HCT116 (cell line): ENCODE measurements around the gene MND1. TPM values are rescaled to one million over a fixed set of nuclear protein-coding genes. Genes with fewer than 3 reads are reported as not detected.

Source experiments
- ATAC-seq: fragments of 200-7000 bp; cut with Tn5 transposase; 2 replicates; pipeline ENCODE4 v1.9.1; 2020; ENCODE audit warnings: mild to moderate bottlenecking, moderate library complexity
- BruUV-seq: library from RNA; stranded (reverse); fragments of 400-500 nt; replicated peaks from 2 replicates; lab custom pipeline; 2021; lab: Mats Ljungman, UMichigan
- CTCF ChIA-PET: fragments of 300-600 bp; sonication (Branson Sonifier 250); formaldehyde crosslinking; loops from one replicate; lab custom pipeline; 2021; ENCODE audit warnings: antibody characterized with exemption; lab: Charles Lee
- POLR2A ChIA-PET: fragments of 300-600, 350-600 bp; sonication (Branson Sonifier 250); formaldehyde crosslinking; loops from one replicate; lab custom pipeline; 2021; ENCODE audit warnings: antibody characterized with exemption; lab: Charles Lee
- RAD21 ChIA-PET, 2 experiments: fragments of 300-600 bp; sonication (Branson Sonifier 250); formaldehyde crosslinking; loops; one replicate each; lab custom pipeline; 2023; ENCODE audit warnings: low total read pairs in 2 of 2; ENCODE audit not compliant: uncharacterized antibody in 2 of 2, unreplicated experiment in 2 of 2, low non-redundant PET in 1 of 2; lab: Charles Lee
- DNase-seq: peaks from one replicate; pipeline ENCODE4 v3.0.0-alpha.2; 2010; ENCODE audit warnings: low read depth, low spot score
- H2AFZ ChIP-seq: fragments of 200-600 bp; shearing (Covaris generic), sonication (generic); 2 replicates; pipeline ENCODE4 v1.6.1; 2017; ENCODE audit warnings: low read depth, mixed run types, mixed read lengths, antibody characterized with exemption, low read length; ENCODE audit not compliant: poor library complexity, severe bottlenecking
- H3K27ac ChIP-seq: 2 replicates; pipeline ENCODE4 v1.5.1; 2012; ENCODE audit warnings: low read depth, low read length
- H3K27me3 ChIP-seq: fragments of 200-600 bp; sonication (generic); 2 replicates; pipeline ENCODE4 v1.6.1; 2016; ENCODE audit warnings: mixed run types, low read length, mixed read lengths; ENCODE audit not compliant: insufficient read depth
- H3K36me3 ChIP-seq, 2 experiments: fragments of 200-500 bp in 1 of 2; fragments of 200-600 bp in 1 of 2; sonication (Bioruptor generic) in 1 of 2; sonication (generic) in 1 of 2; 2 replicates each; pipeline versions ENCODE4 v1.5.1 to v1.6.1; 2014 to 2016; ENCODE audit warnings: low read length in 2 of 2, inconsistent platforms in 1 of 2, mixed read lengths in 1 of 2, mixed run types in 1 of 2; ENCODE audit not compliant: insufficient read depth in 2 of 2, control insufficient read depth in 1 of 2
- H3K4me1 ChIP-seq, 2 experiments: fragments of 200-600 bp in 1 of 2; sonication (generic) in 1 of 2; 2 replicates each; pipeline versions ENCODE4 v1.5.1 to v1.6.1; 2012 to 2017; ENCODE audit warnings: low read length in 2 of 2, inconsistent platforms in 1 of 2, mild to moderate bottlenecking in 1 of 2, mixed read lengths in 1 of 2, mixed run types in 1 of 2, moderate library complexity in 1 of 2; ENCODE audit not compliant: insufficient read depth in 2 of 2, control insufficient read depth in 1 of 2
- H3K4me2 ChIP-seq: fragments of 200-600 bp; sonication (generic); 2 replicates; pipeline ENCODE4 v1.6.1; 2017; ENCODE audit warnings: mixed run types, low read length, mixed read lengths
- H3K4me3 ChIP-seq, 2 experiments: fragments of 200-600 bp in 1 of 2; sonication (generic) in 1 of 2; replicated peaks in 1 of 2; 2 replicates each; pipeline ENCODE4 v1.5.1; 2011 to 2016; ENCODE audit warnings: low read length in 2 of 2, control low read depth in 1 of 2, low read depth in 1 of 2, mild to moderate bottlenecking in 1 of 2, mixed read lengths in 1 of 2, mixed run types in 1 of 2
- H3K79me2 ChIP-seq: fragments of 200-600 bp; sonication (generic); 2 replicates; pipeline ENCODE4 v1.6.1; 2017; ENCODE audit warnings: mild to moderate bottlenecking, mixed run types, low read length, moderate library complexity, mixed read lengths; ENCODE audit not compliant: insufficient read depth
- H3K9ac ChIP-seq: fragments of 200-600 bp; sonication (generic); 2 replicates; pipeline ENCODE4 v1.6.1; 2016; ENCODE audit warnings: low read length, mixed read lengths
- H3K9me2 ChIP-seq: fragments of 200-600 bp; sonication (generic), shearing (Covaris generic); 2 replicates; pipeline ENCODE4 v1.6.1; 2017; ENCODE audit warnings: mixed run types, mild to moderate bottlenecking, moderate library complexity; ENCODE audit not compliant: insufficient read depth
- H3K9me3 ChIP-seq, 2 experiments: fragments of 200-500 bp in 1 of 2; fragments of 200-600 bp in 1 of 2; sonication (Bioruptor generic) in 1 of 2; sonication (generic) in 1 of 2; 2 replicates each; pipeline ENCODE4 v1.6.1; 2014 to 2017; ENCODE audit warnings: low read length in 2 of 2, mixed read lengths in 2 of 2, inconsistent platforms in 1 of 2, low read depth in 1 of 2, mild to moderate bottlenecking in 1 of 2, mixed run types in 1 of 2, moderate library complexity in 1 of 2; ENCODE audit not compliant: control insufficient read depth in 1 of 2, insufficient read depth in 1 of 2
- H4K20me1 ChIP-seq: fragments of 200-600 bp; sonication (generic), shearing (Covaris generic); 2 replicates; pipeline ENCODE4 v1.6.1; 2017; ENCODE audit warnings: mixed run types, mild to moderate bottlenecking, moderate library complexity; ENCODE audit not compliant: insufficient read depth
- CBX3 ChIP-seq: IDR thresholded peaks from 2 replicates; pipeline ENCODE4 v1.6.1; 2012; ENCODE audit warnings: low read depth
- CEBPB ChIP-seq: IDR thresholded peaks from 2 replicates; pipeline ENCODE4 v1.6.1; 2012; ENCODE audit warnings: low read depth
- EGR1 ChIP-seq: IDR thresholded peaks from 2 replicates; pipeline ENCODE4 v1.6.1; 2012; ENCODE audit warnings: low read depth
- ELF1 ChIP-seq: IDR thresholded peaks from 2 replicates; pipeline ENCODE4 v1.6.1; 2012; ENCODE audit warnings: low read depth, borderline replicate concordance
- EZH2 ChIP-seq: fragments of 200-600 bp; sonication (generic); IDR thresholded peaks from 2 replicates; pipeline ENCODE4 v1.6.1; 2017; ENCODE audit warnings: antibody characterized with exemption, mixed run types
- FOSL1 ChIP-seq: IDR thresholded peaks from 2 replicates; pipeline ENCODE4 v1.6.1; 2012; ENCODE audit warnings: low read depth
- JUND ChIP-seq: IDR thresholded peaks from 2 replicates; pipeline ENCODE4 v1.6.1; 2012
- POLR2A ChIP-seq: IDR thresholded peaks from 2 replicates; pipeline ENCODE4 v1.7.0; 2011; ENCODE audit warnings: borderline replicate concordance; ENCODE audit not compliant: insufficient read depth, insufficient read length; ENCODE audit errors: extremely low read depth
- POLR2AphosphoS5 ChIP-seq: IDR thresholded peaks from 2 replicates; pipeline ENCODE4 v1.6.1; 2011; ENCODE audit warnings: mild to moderate bottlenecking, low read depth, low read length, moderate library complexity
- RAD21 ChIP-seq: IDR thresholded peaks from 2 replicates; pipeline ENCODE4 v1.6.1; 2012; ENCODE audit warnings: low read depth, mild to moderate bottlenecking
- SIN3A ChIP-seq: IDR thresholded peaks from 2 replicates; pipeline ENCODE4 v1.6.1; 2012; ENCODE audit warnings: low read depth
- SP1 ChIP-seq: IDR thresholded peaks from 2 replicates; pipeline ENCODE4 v1.6.1; 2012; ENCODE audit warnings: low read depth
- TCF7L2 ChIP-seq: IDR thresholded peaks from 2 replicates; pipeline ENCODE4 v1.7.0; 2011; ENCODE audit warnings: borderline replicate concordance, inconsistent platforms; ENCODE audit not compliant: insufficient read depth, insufficient read length; ENCODE audit errors: extremely low read depth
- ZNF274 ChIP-seq: fragments of 200-500 bp; sonication (Bioruptor generic); IDR thresholded peaks from 2 replicates; pipeline ENCODE4 v1.6.1; 2014; ENCODE audit warnings: mild to moderate bottlenecking, low read depth, low read length, inconsistent platforms
- intact Hi-C: fragments of 100-400 bp; cut with micrococcal nuclease; formaldehyde crosslinking; loops from 2 replicates; pipeline ENCODE4 v1.10.0; 2022
- total RNA-seq: library from RNA; stranded (reverse); gene quantifications from one replicate; pipeline ENCODE4 v1.2.1, GENCODE V29; 2021; ENCODE audit not compliant: unreplicated experiment
- TF ChIP-seq, protein P1 (sequence below): IDR thresholded peaks from 2 replicates; pipeline ENCODE4 v1.6.1; 2011; ENCODE audit warnings: mild to moderate bottlenecking, low read length, moderate library complexity; ENCODE audit not compliant: insufficient replicate concordance; ENCODE audit errors: extremely low read depth
- TF ChIP-seq, protein P2 (sequence below): IDR thresholded peaks from 2 replicates; pipeline ENCODE4 v1.6.1; 2012
- TF ChIP-seq, protein P3 (sequence below), 3 experiments: fragments of 200-600 bp in 1 of 3; sonication (generic) in 1 of 3; IDR thresholded peaks in 2 of 3; conservative IDR thresholded peaks in 1 of 3; 2 replicates each; pipeline ENCODE4 v1.5.1; 2012 to 2017; ENCODE audit warnings: low read depth in 2 of 3, low read length in 2 of 3, antibody characterized with exemption in 1 of 3, borderline replicate concordance in 1 of 3, control low read depth in 1 of 3, mild to moderate bottlenecking in 1 of 3, mixed read lengths in 1 of 3, mixed run types in 1 of 3, moderate library complexity in 1 of 3; ENCODE audit not compliant: insufficient read depth in 1 of 3

MND1 gene
- total RNA-seq, 1 experiment from 2014 or later = 29.9 TPM

DNA sequence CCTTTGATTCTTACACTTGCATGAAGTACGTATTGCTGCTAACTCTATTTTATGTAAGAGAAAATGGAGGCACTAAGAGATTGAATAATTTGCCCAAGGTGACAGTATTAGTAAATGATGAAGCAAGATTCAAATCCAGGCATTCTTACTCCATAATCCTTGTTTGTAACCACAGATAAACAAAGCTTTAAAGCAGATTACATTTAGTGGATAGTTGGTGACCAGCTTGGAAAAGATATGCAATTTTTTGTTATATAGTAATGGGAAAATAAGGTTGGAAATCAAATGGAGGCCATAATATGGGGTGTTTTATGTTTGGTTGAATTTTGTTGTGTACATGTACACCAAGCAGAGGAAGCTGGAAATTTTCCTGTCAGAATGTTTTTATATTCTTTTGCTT, 30.8 kb downstream of the MND1 start (continued):
- TF ChIP-seq, protein P1, sequence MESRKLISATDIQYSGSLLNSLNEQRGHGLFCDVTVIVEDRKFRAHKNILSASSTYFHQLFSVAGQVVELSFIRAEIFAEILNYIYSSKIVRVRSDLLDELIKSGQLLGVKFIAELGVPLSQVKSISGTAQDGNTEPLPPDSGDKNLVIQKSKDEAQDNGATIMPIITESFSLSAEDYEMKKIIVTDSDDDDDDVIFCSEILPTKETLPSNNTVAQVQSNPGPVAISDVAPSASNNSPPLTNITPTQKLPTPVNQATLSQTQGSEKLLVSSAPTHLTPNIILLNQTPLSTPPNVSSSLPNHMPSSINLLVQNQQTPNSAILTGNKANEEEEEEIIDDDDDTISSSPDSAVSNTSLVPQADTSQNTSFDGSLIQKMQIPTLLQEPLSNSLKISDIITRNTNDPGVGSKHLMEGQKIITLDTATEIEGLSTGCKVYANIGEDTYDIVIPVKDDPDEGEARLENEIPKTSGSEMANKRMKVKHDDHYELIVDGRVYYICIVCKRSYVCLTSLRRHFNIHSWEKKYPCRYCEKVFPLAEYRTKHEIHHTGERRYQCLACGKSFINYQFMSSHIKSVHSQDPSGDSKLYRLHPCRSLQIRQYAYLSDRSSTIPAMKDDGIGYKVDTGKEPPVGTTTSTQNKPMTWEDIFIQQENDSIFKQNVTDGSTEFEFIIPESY = no peak
- TF ChIP-seq EGR1 (no peak), EZH2 (no peak), FOSL1 (no peak), POLR2AphosphoS5 (no peak)

DNA sequence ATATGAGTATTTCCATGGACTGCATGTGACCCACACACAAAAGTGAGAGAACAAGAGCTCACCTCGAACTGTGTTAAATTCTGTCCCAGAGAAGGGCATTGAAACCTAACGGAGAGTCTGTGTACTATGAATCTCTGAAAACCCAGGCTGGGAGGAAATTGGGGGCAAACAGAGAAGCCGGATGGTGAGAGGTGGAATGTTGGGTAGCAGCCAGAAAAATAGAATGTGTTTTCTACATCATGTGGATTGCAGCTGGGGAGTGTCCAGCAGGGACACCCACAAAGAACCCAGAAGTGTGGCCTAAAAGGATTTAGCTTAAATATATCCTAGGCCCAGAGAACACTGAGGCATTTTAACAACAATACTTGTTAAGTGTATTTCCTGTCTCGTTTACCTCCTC, 38.6 kb downstream of the MND1 start:
- Histone ChIP-seq H4K20me1 (no peaks in the 10 kb centered on the region), H3K4me1 (peaks cover 4 to 8% of the 10 kb centered on the region in 2 experiments), H3K9me3 (no peaks in the 10 kb centered on the region), H3K27ac (no peak overlapping the region), H3K4me2 (no peak overlapping the region), H3K79me2 (no peaks in the 10 kb centered on the region), H3K4me3 (no peak overlapping the region), H3K9ac (no peak overlapping the region), H2AFZ (no peak overlapping the region), H3K27me3 (no peaks in the 10 kb centered on the region), H3K36me3 (no peaks in the 10 kb centered on the region), H3K9me2 (no peaks in the 10 kb centered on the region)
- no TSS peak for BruUV-seq
- ATAC-seq = no peak
- CTCF ChIA-PET = no interaction called here
- intact Hi-C loops = no loop called here
- TF ChIP-seq CEBPB = no peak
- TF ChIP-seq EZH2 = no peak
- TF ChIP-seq TCF7L2 = no peak
- no peak for TF ChIP-seq POLR2A
- TF ChIP-seq, protein P2, sequence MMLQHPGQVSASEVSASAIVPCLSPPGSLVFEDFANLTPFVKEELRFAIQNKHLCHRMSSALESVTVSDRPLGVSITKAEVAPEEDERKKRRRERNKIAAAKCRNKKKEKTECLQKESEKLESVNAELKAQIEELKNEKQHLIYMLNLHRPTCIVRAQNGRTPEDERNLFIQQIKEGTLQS = no peak
- TF ChIP-seq, protein P3, sequence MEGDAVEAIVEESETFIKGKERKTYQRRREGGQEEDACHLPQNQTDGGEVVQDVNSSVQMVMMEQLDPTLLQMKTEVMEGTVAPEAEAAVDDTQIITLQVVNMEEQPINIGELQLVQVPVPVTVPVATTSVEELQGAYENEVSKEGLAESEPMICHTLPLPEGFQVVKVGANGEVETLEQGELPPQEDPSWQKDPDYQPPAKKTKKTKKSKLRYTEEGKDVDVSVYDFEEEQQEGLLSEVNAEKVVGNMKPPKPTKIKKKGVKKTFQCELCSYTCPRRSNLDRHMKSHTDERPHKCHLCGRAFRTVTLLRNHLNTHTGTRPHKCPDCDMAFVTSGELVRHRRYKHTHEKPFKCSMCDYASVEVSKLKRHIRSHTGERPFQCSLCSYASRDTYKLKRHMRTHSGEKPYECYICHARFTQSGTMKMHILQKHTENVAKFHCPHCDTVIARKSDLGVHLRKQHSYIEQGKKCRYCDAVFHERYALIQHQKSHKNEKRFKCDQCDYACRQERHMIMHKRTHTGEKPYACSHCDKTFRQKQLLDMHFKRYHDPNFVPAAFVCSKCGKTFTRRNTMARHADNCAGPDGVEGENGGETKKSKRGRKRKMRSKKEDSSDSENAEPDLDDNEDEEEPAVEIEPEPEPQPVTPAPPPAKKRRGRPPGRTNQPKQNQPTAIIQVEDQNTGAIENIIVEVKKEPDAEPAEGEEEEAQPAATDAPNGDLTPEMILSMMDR (IDR thresholded peaks at IDR 0.05 in 2 of 3, conservative IDR thresholded peaks at IDR 0.05 in 1 of 3; ENCODE audit: borderline replicate concordance in 1 of 3, insufficient read depth in 1 of 3, low read depth in 2 of 3, low read length in 2 of 3) = no peak
- TF ChIP-seq ELF1 = no peak
- TF ChIP-seq FOSL1 = no peak
- TF ChIP-seq CBX3 = no peak
- TF ChIP-seq SIN3A = no peak
- TF ChIP-seq JUND = no peak
- no peak for TF ChIP-seq ZNF274
- TF ChIP-seq, protein P1 = no peak
- TF ChIP-seq SP1 = no peak
- no peak for TF ChIP-seq EGR1
- TF ChIP-seq RAD21 = no peak
- POLR2A ChIA-PET = no interaction called here
- RAD21 ChIA-PET = no interaction called here
- no peak for DNase-seq
